Measurements from ENCODE around the gene ZBED2.

The ZBED2 gene

GRCh38 chr3:111603679-111604078 is 8.5 kb upstream of the ZBED2 start:
- no peak for DNase-seq

GRCh38 chr3:111601810-111602209 is 6.7 kb upstream of the ZBED2 start:
- DNase-seq, result no peak

GRCh38 chr3:111598552-111598951 is 3.4 kb upstream of the ZBED2 start:
- no peak for DNase-seq

GRCh38 chr3:111598139-111598538 is 3.0 kb upstream of the ZBED2 start:
- DNase-seq, result no peak

GRCh38 chr3:111596328-111596727 is 1.2 kb upstream of the ZBED2 start:
- DNase-seq, result no peak

- DNase-seq, result no peak
Measured at GRCh38 chr3:111594781-111595180, 365 bp downstream of the ZBED2 start.

- DNase-seq, result no peak
Measured at GRCh38 chr3:111594205-111594604, 941 bp downstream of the ZBED2 start.

GRCh38 chr3:111593666-111594065 is 1.5 kb downstream of the ZBED2 start:
- no peak for DNase-seq

GRCh38 chr3:111592936-111593335 is 2.2 kb downstream of the ZBED2 start:
- no peak for DNase-seq

- DNase-seq, result no peak
Measured at GRCh38 chr3:111592143-111592542, 3.0 kb downstream of the ZBED2 start.

- DNase-seq, result no peak
Measured at GRCh38 chr3:111591555-111591954, 3.6 kb downstream of the ZBED2 start.

- DNase-seq, result no peak
Measured at GRCh38 chr3:111590143-111590491, 5.0 kb downstream of the ZBED2 start.

GRCh38 chr3:111589303-111590142 is 5.6 kb downstream of the ZBED2 start:
- no peak for DNase-seq

- DNase-seq, result no peak
Measured at GRCh38 chr3:111588527-111588926, 6.6 kb downstream of the ZBED2 start.

- no peak for DNase-seq
Measured at GRCh38 chr3:111585217-111585616, 9.9 kb downstream of the ZBED2 start.

GRCh38 chr3:111584744-111585143 is 10.4 kb downstream of the ZBED2 start:
- DNase-seq, result no peak

- no peak for DNase-seq
Measured at GRCh38 chr3:111582120-111582474, 13.0 kb downstream of the ZBED2 start.

- DNase-seq, result no peak
Measured at GRCh38 chr3:111581403-111582119, 13.6 kb downstream of the ZBED2 start.

GRCh38 chr3:111579495-111579894 is 15.7 kb downstream of the ZBED2 start:
- no peak for DNase-seq

- DNase-seq, result no peak
Measured at GRCh38 chr3:111578867-111579266, 16.3 kb downstream of the ZBED2 start.

GRCh38 chr3:111577798-111578685 is 17.1 kb downstream of the ZBED2 start:
- peak; percentile 62 for DNase-seq

- DNase-seq, result no peak
Measured at GRCh38 chr3:111577113-111577512, 18.0 kb downstream of the ZBED2 start.

GRCh38 chr3:111571907-111572460 is 23.2 kb downstream of the ZBED2 start:
- no peak for DNase-seq

Measured in hematopoietic multipotent progenitor cell treated with erythropoietin and hydrocortisone succinate and interleukin-3 and kit ligand, for 6 days (in vitro differentiated cells).